Retina (tissue), 1 donor: ENCODE results near the gene CDC40.

Source experiments
- DNase-seq: peaks from one replicate; pipeline ENCODE4 v3.0.0-alpha.2; 2016

Gene CDC40

DNA sequence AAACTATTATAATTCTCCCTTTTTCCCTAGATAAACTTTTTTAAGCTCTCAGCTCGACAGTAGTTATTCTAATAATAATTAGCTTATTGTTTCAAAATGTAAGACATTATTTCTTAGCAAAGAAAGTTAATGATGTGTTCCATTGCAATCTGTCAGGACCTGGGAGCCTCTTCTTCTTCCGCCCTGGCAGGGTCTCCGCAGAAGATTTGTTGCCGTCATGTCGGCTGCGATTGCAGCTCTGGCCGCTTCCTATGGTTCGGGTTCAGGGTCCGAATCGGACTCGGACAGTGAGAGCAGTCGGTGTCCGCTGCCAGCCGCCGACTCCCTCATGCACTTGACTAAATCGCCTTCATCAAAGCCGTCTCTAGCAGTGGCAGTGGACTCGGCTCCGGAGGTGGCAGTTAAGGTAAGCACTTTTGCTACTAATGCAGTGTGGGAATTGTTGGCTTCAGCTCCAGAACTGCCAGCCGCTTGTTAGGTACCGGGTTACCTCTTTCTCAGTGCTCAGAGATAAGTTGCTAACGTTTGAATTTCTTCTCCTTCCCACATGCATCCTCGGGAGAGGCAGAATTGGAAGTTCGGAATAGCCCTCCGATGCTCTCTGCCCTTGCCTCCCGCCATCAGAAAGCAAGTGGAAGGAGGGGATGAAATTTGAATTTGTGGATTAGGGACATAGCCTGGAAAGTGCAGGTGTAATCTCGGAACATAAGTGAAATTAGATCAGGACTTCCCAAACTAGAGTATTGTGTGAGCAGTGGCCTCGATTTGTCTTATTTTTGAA, at the start of gene CDC40:
Gene CDC40 (plus strand): TSS at position 200 of the 781 bp plus-strand sequence. CDS start 18 bp downstream, at position 218.
- peak; percentile 85 for DNase-seq

DNA sequence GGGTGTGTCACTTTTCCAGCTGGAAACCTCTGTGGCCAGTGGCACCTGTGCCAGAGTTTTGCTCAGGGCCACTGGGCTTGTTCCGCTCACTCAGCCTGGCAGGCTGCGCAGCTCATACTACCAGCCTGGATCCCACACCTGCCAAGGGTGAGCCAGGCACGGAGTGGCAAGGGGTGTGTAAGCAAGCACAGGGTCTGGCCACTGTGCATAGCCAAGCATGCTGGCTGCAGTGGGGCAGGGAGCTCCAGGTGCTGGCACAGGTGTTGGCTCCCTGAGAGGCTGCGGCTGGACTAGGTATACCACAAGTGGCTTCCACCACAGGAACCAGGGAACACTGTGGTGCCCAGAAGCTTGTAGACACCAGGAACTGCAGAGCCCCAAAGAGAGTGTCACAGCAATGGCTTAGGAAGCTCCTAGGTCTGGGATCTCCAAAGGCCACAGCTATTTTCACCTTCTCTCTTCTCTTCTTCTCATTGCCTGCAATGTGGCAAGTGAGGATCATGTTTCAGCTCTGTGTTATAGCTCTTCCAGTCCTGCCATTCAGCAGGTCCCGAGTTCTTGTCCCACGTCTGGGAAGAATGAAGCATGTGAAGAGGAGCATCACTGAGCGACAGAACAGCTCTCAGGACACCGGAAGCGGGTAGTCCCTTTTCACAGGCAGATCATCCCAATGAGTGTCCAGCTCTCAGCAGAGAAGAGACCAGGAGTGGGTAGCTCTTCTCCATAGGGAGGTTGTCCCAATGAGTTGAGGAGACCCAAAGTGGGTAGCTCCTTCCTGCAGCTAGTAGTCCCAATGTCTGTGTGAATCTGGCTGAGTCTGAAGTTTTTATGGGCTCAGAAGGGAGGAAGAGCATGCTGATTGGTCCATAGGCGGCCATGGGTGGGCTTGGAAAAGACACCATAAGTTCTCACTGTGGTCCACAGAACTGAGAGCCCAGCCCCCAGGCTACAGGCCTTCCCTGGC, 42.0 kb upstream of the CDC40 start:
- DNase-seq, result no peak

DNA sequence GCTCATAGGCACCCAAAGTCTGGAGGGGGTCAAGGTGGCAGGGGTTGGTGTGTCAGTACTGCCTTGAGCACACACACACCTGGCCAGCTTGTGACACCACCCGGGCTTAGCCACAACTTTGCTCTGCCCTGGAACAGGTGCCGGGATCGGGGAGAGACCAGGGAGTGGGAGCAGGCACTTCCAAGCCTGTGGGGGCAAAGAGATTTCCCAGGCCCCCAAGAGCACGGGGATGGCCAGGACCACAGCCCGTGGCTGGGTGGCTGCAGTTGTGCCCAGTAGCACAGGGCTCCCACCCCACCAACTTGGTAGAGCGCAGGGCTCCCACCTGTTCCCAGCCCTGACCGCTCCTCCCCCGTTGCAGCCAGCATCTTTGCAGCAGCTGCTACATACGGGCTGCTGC, 41.2 kb upstream of the CDC40 start:
- no peak for DNase-seq

DNA sequence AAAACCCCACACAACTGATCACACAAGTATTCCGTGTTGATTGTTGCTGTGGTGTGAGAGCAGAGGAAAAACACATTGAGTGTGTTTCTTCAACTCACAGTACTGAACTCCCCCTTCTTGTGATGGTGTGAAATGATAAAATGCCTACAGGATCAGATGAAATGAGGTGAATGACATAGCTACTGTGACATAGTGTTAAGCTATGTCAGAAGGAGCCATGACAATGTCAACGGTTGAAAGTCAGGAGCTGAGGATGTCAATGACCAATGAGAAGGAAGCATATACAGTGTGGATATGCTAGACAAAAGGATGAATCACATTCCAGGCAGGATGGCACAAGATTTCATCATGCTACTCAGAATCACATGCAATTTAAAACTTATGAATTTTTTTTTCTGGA, 39.6 kb upstream of the CDC40 start:
- no peak for DNase-seq

DNA sequence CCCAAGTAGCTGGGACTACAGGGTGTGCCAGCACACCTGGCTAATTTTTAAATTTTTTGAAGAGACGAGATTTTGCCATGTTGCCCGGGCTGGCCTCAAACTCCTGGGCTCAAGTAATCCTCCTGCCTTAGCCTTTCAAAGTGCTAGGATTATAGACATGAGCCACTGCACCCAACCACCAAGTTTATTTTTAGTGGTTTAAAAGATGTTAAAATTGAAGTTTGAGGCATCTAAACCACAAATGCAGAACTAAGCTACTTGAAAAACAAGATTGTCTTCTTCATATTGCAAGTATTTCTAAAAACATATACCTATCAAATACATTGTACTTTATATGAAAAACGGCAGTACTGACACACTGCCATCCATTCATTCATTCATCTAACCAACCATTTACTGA, 32.4 kb upstream of the CDC40 start:
- no peak for DNase-seq

DNA sequence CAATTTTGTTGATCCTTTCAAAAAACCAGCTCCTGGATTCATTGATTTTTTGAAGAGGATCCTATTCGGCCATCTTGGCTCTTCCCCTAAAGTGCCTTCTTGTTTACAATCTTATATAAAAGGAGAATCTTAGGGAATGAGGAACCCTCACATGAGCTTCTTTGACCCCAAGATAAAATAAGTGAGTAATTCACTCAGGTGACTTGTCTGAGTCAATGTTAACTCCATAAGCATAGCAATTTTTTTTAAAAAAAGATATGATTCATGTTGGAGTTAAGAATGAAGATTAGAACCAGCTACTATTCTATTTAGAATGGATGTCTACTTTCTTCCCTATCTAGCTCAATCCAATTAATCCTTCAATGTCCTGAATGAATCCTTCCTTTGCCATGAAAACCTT, 21.7 kb upstream of the CDC40 start:
- no peak for DNase-seq

DNA sequence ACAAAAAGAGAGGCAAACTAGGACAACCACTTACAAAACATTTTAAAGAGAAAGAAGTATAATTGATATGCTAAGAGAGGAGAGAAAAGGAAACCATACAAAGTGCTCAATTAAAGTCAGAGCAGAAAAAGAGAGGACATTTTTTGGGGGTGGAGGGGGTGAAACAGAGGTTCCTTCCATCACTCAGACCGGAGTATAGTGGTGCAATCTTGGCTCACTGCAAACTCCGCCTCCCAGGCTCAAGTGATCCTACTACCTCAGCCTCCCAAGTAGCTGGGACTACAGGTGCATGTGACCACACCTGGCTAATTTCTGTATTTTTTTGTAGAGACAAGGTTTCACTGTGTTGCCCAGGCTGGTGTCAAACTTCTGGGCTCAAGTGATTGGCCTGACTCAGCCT, 10.1 kb upstream of the CDC40 start:
- DNase-seq, result no peak

DNA sequence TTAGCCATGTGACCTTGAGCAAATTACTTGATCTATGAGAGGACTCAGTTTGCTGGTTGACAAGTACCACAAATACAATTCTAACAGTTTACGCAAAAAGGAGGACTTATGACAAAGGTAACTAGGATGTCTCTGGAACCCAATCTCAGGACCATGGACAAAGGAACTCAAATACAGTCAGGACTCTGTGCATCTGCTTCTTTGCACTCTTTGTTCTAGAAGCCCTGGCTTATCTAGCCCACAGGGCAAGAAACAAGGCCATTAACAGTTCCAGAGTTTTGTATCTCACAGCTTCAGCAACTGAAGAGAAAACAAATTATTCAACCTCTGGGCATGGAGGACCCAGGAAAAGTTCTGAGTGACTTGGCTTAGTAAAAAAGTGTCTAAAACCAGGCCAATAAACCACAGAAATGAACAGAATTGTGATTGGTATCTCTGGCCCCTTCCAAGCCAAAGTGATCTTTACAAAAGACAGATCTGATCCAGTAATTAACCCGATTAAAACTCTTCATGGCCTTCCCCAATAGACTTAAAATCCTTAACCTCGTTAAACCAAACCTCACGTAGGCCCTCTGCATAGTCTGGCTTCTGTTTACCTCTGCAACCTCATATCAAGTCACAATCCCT, 6.6 kb upstream of the CDC40 start:
- no peak for DNase-seq

DNA sequence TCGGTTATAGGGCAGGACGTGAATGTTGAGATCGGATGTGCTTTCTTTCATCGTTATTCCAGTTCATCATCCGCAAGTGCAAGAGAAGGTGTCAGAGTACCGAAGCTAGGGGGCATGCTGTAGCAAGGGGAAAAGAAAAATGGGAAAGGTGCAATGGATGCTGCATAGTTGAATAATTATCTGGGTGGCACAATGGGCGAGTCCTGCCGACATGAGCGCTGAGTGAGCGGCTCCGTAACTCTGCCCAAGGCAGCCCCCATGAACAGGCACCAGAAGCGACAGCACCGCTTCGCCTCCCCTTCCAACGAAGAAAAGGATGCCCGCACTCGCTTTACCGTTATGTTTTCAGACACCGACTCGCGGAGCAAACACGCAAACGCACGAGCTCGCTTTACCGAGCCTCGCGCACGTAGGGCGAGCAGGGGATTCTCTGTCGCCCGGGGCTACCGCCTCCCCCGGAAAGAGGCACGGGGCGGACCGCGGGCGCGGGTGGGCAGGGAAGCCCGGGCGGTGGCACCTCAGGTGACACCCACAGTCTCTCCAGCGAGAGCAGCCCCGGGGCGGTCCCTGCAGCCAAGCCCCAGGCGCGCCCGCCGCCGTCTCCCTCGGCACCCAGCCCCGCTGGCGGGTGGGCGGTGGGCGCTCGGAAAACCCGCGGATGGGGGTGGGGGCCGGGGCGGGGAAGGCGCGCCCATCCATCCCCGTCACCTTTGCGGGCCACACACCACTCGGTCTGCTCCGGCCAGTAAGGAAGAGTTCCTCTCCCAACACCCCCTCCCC, 1.4 kb upstream of the CDC40 start:
- peak; percentile 89 for DNase-seq

DNA sequence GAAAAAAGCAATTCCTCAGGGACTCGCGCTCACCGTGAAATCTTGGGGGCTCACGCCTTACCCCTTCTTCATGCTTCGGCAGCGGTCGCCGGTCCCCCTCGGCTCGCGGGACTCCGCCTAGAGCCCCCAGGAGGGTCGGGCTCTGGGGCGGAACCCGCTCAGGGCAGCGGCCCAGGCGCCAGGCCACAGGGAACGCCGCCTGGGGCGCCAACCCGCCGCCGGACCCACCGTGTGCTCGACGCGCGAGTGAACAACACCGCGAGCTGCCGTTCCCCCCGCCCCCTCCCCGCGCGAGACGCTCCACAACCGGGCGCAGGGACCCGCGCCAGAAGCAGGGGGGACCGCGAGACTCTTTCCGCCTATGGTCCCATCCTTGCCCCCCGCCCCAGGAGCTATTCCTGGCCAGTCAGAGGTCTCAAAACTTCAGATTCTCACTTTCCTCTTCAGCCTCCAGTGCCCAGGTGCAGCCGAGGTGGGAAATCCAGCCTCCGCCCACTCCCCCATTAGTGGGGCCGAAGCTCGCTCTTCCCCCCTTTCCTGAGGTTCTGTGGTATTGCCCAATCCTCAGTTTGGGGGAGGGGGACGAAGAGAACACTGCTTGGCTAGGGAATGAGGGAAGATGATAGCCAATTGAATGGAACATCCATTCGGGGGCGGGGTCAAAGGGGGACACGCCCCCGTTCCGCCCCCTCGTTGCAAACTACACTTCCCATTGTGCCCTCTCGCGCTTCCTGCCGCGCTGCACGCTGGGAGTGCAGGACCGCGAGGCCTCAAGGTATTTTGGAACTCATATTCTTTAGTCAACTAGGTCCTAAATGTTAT, 610 bp upstream of the CDC40 start, which contains the start of gene WASF1:
Gene WASF1 (minus strand): TSS at position 265 of the 822 bp plus-strand sequence. CDS start 52,069 bp downstream, outside the sequence.
- DNase-seq, result peak; percentile 100

DNA sequence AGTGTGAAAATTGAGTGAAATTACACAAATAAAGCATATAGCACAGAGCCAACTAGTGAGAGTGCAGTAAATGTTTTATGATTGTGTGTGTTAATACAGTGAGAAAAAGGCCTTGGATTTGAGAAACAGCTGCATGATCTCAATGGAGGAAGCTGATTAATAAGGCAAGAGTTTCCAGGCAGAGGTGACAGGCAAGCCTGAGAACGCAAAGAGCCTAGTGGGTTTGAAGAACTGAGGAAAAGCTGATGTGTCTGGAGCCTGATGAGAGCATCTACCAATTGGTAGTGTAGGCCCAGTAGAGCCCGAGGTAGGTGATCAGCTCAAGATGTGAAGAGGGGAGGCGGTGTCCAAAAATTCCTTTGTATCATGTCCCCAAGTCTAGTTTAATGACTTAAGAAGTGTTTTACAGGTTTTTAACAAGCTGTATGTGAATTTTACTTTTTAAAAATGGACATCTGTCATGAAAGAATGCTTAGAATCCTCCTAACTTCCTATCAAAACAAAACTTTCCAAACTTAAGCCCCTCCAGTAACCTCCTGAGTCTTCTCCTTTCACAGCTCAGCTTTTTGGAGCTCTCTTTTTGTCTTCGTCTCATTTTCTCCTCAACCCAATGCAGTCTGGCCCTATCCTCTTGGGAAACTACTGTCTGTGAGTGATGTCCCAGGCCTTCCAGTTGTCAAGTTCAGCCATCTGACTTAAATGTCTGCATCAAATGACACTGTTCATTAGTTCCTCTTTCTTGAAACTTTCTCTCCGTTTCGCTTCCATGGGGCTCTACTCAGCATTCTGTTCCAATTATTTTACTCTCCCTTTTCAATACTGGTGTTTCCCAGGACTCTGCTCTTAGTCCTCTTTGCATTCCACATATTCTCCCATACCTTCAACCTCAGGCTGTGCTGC, 1.2 kb downstream of the CDC40 start:
- no peak for DNase-seq

DNA sequence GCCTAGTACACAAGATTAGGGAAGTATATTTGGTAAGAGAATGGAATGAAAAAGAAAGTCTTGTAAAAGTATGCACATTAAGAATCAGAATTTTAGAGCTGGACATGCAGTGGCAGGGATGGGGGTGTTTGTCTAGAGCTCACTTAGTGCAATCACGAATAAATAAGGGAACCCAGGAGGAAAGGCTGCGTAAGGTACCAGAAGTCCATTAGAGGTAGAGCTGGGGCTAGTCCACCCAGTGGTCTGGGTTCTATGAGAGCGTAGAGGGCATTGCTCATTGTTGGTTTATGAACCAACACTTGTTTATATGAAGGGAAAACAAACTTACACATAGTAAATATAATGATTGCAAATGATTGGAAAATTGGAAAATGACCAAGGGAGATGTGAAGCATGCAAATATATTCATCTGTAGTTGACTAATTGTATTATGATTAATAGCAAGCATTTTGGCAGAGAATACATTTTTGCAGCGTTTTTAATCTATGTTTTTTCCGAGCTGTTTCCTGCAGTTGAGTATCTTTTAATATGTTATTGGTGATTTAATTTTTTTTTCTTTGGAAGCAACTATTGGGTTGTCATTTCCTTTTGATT, 3.2 kb downstream of the CDC40 start:
- no peak for DNase-seq

DNA sequence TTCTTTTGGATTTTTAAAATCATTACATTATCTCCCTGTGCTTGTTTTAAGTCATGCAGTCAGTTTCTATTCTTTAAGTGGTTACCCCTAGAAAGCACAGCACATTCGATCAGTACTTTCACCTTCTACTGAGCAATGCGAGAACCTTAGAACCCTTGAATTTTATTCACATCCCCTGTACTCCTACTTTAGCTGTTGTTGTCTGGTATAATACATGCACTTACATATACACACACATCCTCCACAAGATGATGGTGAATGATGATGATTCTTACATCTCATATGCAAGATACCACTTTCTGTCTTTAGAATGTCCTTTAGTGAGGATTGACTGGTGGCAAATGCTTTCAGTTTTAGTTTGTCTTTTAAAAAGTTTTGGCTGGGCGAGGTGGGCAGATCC, 5.7 kb downstream of the CDC40 start:
- DNase-seq, result no peak

DNA sequence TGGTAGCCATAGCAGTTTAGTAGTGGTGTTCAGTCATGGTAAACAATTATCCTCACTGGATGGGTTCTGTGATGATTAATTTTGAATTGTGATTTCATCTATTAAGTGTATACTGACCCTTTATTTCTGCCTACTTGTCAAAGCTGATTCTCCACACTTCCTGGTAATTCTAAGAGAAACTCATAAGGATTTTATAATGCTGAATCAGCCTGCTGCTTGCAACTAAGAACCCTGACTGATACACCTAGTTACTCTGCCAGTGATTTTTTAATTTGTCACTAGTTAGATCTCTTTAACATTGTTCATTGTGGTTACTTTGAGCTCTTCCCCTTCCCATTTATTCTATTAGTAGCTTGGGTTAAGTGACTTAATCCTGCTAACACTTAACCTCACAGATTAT, 8.6 kb downstream of the CDC40 start:
- DNase-seq, result no peak

DNA sequence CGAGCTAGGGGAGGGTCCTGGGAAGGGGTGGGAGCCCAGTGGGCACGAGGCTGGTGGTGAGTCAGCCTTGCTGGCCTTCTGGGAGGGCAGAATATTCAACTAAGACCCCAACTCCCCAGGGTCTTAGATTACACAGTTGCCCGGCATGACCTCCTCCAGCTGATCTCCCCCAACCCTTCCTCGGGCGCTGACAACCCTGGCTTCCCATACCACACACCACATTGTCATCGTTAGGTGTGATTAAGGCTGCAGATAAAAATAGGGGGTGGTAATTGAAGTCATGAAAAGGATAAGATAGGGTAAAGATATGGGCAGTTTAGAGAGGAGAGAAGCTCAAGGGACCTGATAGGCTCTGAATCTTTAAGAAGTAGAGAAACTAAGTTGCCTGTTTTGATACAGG, 10.5 kb downstream of the CDC40 start:
- no peak for DNase-seq

DNA sequence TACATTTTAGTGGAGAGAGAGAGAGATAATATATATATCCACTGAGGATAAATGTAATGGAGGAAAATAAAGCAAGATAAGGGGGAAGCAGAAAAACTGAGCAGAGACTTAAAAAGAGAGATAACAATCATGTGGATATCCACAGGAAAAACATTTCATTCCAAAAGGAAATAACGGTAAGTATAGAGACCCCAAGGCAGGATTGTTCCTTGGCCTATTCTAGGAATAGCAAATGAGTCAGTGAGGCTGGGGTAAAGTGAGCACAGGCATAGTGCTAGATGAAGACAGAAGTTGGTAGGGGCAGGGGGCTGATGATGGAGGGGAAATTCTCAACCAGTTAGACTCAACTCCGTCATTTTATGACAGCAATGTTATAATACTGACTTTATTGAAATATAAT, 11.2 kb downstream of the CDC40 start:
- DNase-seq, result no peak

DNA sequence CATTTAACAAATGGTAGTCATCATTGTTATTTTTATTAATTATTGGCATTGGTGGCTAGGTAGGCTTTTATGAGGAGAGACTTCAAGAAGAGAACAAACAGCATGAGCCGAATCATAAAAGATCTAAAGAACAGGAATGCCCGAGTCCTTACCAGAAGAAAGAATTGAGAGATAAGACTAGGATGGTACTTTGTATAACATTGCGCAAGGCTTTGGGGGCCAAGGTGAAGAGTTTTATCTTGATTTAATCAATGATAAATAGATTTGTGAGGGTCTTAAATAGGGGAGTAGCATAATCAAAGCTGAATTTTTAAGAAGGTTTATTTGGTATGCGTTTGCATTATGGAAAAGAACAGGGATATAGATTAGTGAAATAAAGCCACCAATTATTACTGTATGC, 15.4 kb downstream of the CDC40 start:
- DNase-seq, result no peak

DNA sequence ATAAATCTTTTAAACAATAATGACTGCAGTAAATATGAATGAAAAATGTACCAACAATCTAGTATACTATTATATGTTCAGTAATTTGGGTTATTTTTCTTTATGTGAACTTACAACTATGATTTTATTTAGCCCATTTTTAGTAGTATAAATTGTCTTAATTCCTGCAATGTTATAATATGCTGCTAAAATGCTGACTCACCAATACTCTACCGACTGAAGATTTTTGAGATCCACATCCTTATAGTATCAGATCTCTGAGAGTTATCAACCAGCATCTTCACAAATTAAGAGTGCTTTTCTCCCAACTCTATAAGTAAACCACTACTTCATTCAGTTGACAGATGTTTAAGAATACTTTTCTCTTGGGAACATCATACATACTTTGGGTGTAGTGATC, 16.6 kb downstream of the CDC40 start:
- no peak for DNase-seq

DNA sequence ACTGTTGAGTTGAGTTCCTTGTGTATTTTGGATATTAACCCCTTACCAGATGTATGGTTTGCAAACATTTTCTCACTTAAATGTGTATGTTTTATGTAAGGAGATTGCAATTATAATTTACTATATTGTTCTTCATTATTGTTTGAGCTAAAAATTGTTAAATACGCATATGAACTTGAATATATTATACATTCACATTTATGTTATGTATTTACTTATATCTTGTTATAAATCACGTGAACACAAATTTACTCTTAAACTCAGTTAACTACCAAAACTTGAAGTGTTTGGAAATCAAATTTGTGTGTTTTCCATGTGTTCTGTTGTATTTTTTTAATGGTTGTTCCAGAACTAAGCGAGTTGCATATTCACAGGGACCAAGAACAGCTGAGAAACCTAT, 18.3 kb downstream of the CDC40 start:
- DNase-seq, result no peak
